ENCODE results near the gene CC2D2A.

DNA sequence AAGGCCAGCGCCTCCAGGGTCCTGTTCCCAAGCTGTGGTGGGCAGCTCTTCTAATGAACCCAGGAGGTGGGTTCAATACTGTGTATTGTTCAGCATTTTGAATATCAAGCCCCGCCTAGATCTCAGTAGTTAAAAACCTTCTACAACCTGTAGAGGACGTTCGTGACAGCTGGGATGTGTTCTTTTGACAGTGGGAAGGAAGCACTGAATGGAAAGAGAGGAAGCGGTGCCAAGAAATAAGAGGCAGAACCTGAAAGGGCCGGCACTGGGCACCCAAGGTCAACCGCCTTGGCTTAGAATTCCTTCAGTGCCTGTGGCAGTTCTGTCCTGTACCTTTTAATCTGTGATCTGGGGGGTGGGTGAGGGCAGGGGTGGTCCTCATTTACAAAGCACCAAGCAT lies 73.1 kb downstream of the CC2D2A start:
- TF ChIP-seq, protein P1, sequence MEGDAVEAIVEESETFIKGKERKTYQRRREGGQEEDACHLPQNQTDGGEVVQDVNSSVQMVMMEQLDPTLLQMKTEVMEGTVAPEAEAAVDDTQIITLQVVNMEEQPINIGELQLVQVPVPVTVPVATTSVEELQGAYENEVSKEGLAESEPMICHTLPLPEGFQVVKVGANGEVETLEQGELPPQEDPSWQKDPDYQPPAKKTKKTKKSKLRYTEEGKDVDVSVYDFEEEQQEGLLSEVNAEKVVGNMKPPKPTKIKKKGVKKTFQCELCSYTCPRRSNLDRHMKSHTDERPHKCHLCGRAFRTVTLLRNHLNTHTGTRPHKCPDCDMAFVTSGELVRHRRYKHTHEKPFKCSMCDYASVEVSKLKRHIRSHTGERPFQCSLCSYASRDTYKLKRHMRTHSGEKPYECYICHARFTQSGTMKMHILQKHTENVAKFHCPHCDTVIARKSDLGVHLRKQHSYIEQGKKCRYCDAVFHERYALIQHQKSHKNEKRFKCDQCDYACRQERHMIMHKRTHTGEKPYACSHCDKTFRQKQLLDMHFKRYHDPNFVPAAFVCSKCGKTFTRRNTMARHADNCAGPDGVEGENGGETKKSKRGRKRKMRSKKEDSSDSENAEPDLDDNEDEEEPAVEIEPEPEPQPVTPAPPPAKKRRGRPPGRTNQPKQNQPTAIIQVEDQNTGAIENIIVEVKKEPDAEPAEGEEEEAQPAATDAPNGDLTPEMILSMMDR (conservative IDR thresholded peaks at IDR 0.05; ENCODE audit: low read length), result no peak
- no peak for TF ChIP-seq EZH2phosphoT487 (IDR thresholded peaks at IDR 0.05; ENCODE audit: borderline replicate concordance, low read depth, low read length)
